Activated CD4-positive, alpha-beta T cell treated with anti-CD3 and anti-CD28 coated beads for 36 hours (primary cell): ENCODE measurements around the gene CCSER2. TPM values are rescaled to one million over a fixed set of nuclear protein-coding genes. Genes with fewer than 3 reads are reported as not detected.
A peak's percentile ranks its signal among the peaks of the same experiment; 100 is the strongest.
"Not testable (repeated sequence)": the region's sequence is repeated elsewhere in the genome, so short reads cannot be mapped to it uniquely, and the experiment has no call there.

Experiments
- ATAC-seq: fragments of 200-7000 bp; cut with Tn5 transposase; one replicate; pipeline ENCODE4 v1.10.0; 2021; ENCODE audit warnings: mild to moderate bottlenecking, moderate library complexity
- CTCF ChIA-PET: fragments of 350-600 bp; sonication (Branson Sonifier 250); formaldehyde crosslinking; loops from one replicate; lab custom pipeline; 2021; ENCODE audit warnings: antibody characterized with exemption; lab: Charles Lee
- POLR2A ChIA-PET: fragments of 350-600 bp; sonication (Branson Sonifier 250); formaldehyde crosslinking; loops from one replicate; lab custom pipeline; 2021; ENCODE audit warnings: antibody characterized with exemption, inconsistent platforms; lab: Charles Lee
- DNase-seq: peaks from one replicate; pipeline ENCODE4 v3.0.0-alpha.2; 2020
- H3K27ac Mint-ChIP-seq: one replicate; pipeline ENCODE4 v1.8.0; 2021; ENCODE audit warnings: mixed read lengths
- H3K27me3 Mint-ChIP-seq: one replicate; pipeline ENCODE4 v1.8.0; 2021; ENCODE audit warnings: mixed read lengths
- H3K36me3 Mint-ChIP-seq: one replicate; pipeline ENCODE4 v1.8.0; 2021; ENCODE audit warnings: low read depth, mixed read lengths
- H3K4me1 Mint-ChIP-seq: one replicate; pipeline ENCODE4 v1.8.0; 2021; ENCODE audit warnings: mixed read lengths
- H3K4me3 Mint-ChIP-seq: one replicate; pipeline ENCODE4 v1.8.0; 2021; ENCODE audit warnings: mild to moderate bottlenecking, moderate library complexity, mixed read lengths
- H3K9me3 Mint-ChIP-seq: one replicate; pipeline ENCODE4 v1.8.0; 2021; ENCODE audit warnings: low read depth, mixed read lengths
- intact Hi-C, 2 experiments: fragments of 100-400 bp; cut with DNase I in 1 of 2; cut with micrococcal nuclease in 1 of 2; formaldehyde crosslinking; loops; one replicate each; pipeline versions ENCODE4 v1.14.2 to v1.15.1; 2022 to 2024; cut with DNase I, micrococcal nuclease
- total RNA-seq, 2 experiments: library from RNA; stranded (reverse); gene quantifications; one replicate each; pipeline ENCODE4 v1.2.3, GENCODE V29; 2021

Gene CCSER2
- 10 to 100 TPM; 61.2 to 85.2 TPM for total RNA-seq

DNA sequence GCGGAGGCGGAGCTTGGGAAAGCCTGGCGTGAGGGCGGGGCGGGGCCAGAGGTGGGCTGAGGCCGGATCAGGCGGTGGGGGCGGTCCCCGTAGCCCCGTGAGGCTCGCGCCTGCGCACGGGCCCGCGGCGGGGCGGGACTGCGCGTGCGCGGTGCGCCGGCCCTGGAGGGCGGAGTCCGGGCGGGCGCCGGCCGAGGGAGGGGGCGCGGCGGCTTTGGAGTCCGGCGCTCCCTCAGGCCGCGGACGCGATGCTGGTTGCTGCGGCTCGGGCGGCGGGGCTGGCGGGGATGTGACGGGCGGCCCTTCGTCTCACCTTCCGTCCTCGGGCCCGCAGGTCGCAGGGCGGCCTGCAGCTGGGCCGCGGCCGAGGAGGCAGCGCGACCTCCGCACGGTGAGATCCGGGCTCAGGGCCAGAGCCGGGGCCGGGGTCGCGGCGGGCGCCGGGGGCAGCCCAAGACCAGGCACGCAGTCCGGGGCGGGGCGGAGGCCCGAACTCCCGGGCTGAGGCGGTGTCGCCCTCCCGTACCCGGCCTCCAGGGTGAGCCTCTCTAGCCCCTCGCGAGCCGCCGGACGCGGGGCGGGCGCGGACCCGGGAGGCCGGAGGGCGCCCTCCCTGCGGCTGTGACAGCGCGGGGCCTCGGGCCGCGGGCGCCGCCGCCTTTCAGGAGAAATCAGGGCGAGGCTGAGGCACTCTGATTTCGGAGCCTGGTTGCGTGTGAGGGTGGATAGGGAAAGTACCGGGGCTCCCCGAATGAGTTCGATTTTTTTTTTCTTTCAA is at the start of gene CCSER2:
TSS of gene CCSER2 (plus strand) at position 172 of the 778 bp plus-strand sequence. CDS start 42,464 bp downstream, outside the sequence.
- peak; percentile 74 for ATAC-seq
- Mint-ChIP-seq H3K9me3 (no peaks in the 10 kb centered on the region), H3K27me3 (no peaks in the 10 kb centered on the region), H3K27ac (peak within 1 kb of the TSS; percentile 98), H3K4me1 (peaks cover 28% of the 10 kb centered on the region), H3K4me3 (peak within 1 kb of the TSS; percentile 93), H3K36me3 (peaks cover 16% of the 10 kb centered on the region)
- DNase-seq: peak; percentile 98
- ChIA-PET CTCF (interaction anchor here (0.5 to 3.2 kb wide), 12 partner anchors 9 to 228 kb away, joined by 3 to 13 read pairs (median 3); no protein-coding TSS in a partner anchor), POLR2A (interaction anchor here (0.6 to 1.5 kb wide), 7 partner anchors 21 to 209 kb away, joined by 3 to 14 read pairs (median 3); partner anchors contain the start of gene GHITM)
- intact Hi-C loops: loop anchor here (1.0 kb wide), 6 partner anchors 19 to 209 kb away; partner anchors contain the start of gene GHITM (in 1 of the 2)

DNA sequence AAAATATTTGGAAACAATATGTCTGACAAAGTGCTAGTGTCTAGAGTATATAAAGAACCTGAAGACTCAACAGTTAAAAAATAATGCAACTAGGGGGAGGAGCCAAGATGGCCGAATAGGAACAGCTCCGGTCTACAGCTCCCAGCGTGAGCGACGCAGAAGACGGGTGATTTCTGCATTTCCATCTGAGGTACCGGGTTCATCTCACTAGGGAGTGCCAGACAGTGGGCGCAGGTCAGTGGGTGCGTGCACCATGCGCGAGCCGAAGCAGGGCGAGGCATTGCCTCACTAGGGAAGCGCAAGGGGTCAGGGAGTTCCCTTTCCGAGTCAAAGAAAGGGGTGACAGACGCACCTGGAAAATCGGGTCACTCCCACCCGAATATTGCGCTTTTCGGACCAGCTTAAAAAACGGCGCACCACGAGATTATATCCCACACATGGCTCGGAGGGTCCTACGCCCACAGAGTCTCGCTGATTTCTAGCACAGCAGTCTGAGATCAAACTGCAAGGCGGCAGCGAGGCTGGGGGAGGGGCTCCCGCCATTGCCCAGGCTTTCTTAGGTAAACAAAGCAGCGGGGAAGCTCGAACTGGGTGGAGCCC is 48.4 kb upstream of the CCSER2 start:
- H3K4me3 Mint-ChIP-seq, H3K4me1 Mint-ChIP-seq, H3K27ac Mint-ChIP-seq, intact Hi-C loops, DNase-seq, H3K36me3 Mint-ChIP-seq, ATAC-seq, POLR2A ChIA-PET, H3K9me3 Mint-ChIP-seq: not testable (repeated sequence)
- peaks cover 15% of the 10 kb centered on the region for H3K27me3 Mint-ChIP-seq
- CTCF ChIA-PET: interaction anchor here (1.1 to 1.2 kb wide), 2 partner anchors 15 to 91 kb away, joined by 3 read pairs; no protein-coding TSS in a partner anchor

- Mint-ChIP-seq H3K4me3 (no peak overlapping the region), H3K36me3 (no peaks in the 10 kb centered on the region), H3K9me3 (no peaks in the 10 kb centered on the region), H3K27me3 (peaks cover 7% of the 10 kb centered on the region), H3K27ac (no peak overlapping the region), H3K4me1 (no peaks in the 10 kb centered on the region)
- ChIA-PET CTCF (interaction anchor here (1.3 kb wide), 1 partner anchor 79 kb away, joined by 4 read pairs; no protein-coding TSS in a partner anchor), POLR2A (no interaction called here)
- DNase-seq: no peak
- ATAC-seq: no peak
- intact Hi-C loops: no loop called here
Measured at GRCh38 chr10:84286695-84287094, 41.7 kb upstream of the CCSER2 start.

DNA sequence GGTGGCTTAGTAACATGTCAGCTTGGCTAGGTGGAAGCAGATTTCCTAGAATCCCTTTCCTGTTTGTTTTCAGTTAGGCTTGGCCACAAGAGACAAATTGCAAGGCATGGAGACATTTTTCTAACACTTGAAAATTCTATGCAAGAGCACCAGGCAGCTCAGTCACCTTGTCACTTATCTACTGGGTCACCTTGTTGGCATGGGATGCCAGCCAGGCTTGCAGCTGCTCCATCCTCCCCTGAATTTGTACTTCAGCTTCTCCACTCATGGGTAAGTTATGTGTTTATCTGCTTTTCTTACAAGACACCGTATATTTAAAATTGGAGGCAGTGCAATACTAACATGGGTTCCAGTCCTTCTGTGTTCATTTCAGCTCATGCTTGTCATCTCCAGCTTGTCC is 40.2 kb upstream of the CCSER2 start:
- Mint-ChIP-seq H3K27me3 (peaks cover 7% of the 10 kb centered on the region), H3K4me3 (no peak overlapping the region), H3K4me1 (peaks cover under 1% of the 10 kb centered on the region), H3K9me3 (no peaks in the 10 kb centered on the region), H3K36me3 (no peaks in the 10 kb centered on the region), H3K27ac (no peak overlapping the region)
- intact Hi-C loops: no loop called here
- ChIA-PET CTCF (interaction anchor here (0.7 to 1.9 kb wide), 2 partner anchors 9 to 20 kb away, joined by 3 to 9 read pairs; no protein-coding TSS in a partner anchor), POLR2A (no interaction called here)
- ATAC-seq (no peak), DNase-seq (no peak)

- intact Hi-C loops: no loop called here
- no peak for ATAC-seq
- POLR2A ChIA-PET: no interaction called here
- Mint-ChIP-seq H3K27me3 (peaks cover 7% of the 10 kb centered on the region), H3K4me1 (peaks cover 15% of the 10 kb centered on the region), H3K4me3 (no peak overlapping the region), H3K36me3 (no peaks in the 10 kb centered on the region), H3K9me3 (no peaks in the 10 kb centered on the region), H3K27ac (no peak overlapping the region)
- CTCF ChIA-PET: interaction anchor here (1.0 to 1.9 kb wide), 5 partner anchors 14 to 61 kb away, joined by 3 to 9 read pairs (median 4); no protein-coding TSS in a partner anchor
- DNase-seq: no peak
Measured at GRCh38 chr10:84289521-84290200, 38.7 kb upstream of the CCSER2 start.

- ChIA-PET CTCF (interaction anchor here (1.4 to 1.8 kb wide), 2 partner anchors 14 to 15 kb away, joined by 4 to 5 read pairs; no protein-coding TSS in a partner anchor), POLR2A (no interaction called here)
- intact Hi-C loops: no loop called here
- no peaks in the 10 kb centered on the region for H3K9me3 Mint-ChIP-seq
- H3K4me1 Mint-ChIP-seq: peaks cover 21% of the 10 kb centered on the region
- no peak overlapping the region for H3K27ac Mint-ChIP-seq
- peaks cover 7% of the 10 kb centered on the region for H3K27me3 Mint-ChIP-seq
- H3K4me3 Mint-ChIP-seq: no peak overlapping the region
- ATAC-seq (no peak), DNase-seq (no peak)
- H3K36me3 Mint-ChIP-seq: no peaks in the 10 kb centered on the region
Measured at GRCh38 chr10:84290235-84290634, 38.2 kb upstream of the CCSER2 start.

DNA sequence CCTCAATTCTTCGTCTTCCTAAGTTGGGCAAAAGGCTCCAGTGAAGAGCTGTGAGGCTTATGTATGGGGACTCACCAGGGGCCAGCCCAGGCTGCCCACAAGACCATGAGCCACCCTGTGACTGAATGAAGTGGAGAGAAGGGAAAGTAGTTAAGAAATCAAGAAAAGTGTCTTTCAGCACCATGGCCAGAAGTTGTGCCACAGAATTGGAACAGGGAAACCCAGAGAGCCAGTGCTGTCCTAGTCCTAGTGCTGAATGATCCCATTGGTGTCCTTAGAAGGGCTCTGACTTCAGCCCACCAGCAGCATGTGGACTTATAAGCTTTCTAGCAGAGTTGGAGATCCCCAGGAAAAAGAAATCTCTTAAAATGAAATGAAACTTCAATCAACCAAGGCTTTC is 37.0 kb upstream of the CCSER2 start:
- no peaks in the 10 kb centered on the region for H3K36me3 Mint-ChIP-seq
- no peak overlapping the region for H3K27ac Mint-ChIP-seq
- H3K9me3 Mint-ChIP-seq: no peaks in the 10 kb centered on the region
- no peak for ATAC-seq
- peaks cover 21% of the 10 kb centered on the region for H3K4me1 Mint-ChIP-seq
- ChIA-PET POLR2A (no interaction called here), CTCF (interaction anchor here (1.9 to 3.6 kb wide), 2 partner anchors 24 to 27 kb away, joined by 6 to 17 read pairs; no protein-coding TSS in a partner anchor)
- H3K27me3 Mint-ChIP-seq: peaks cover 7% of the 10 kb centered on the region
- H3K4me3 Mint-ChIP-seq: no peak overlapping the region
- intact Hi-C loops: no loop called here
- no peak for DNase-seq

- no peaks in the 10 kb centered on the region for H3K36me3 Mint-ChIP-seq
- H3K9me3 Mint-ChIP-seq: no peaks in the 10 kb centered on the region
- DNase-seq (no peak), ATAC-seq (no peak)
- intact Hi-C loops: no loop called here
- H3K27me3 Mint-ChIP-seq: peaks cover 6% of the 10 kb centered on the region
- ChIA-PET CTCF (interaction anchor here (1.9 to 3.6 kb wide), 2 partner anchors 25 to 28 kb away, joined by 6 to 17 read pairs; no protein-coding TSS in a partner anchor), POLR2A (interaction anchor here (0.6 kb wide), 1 partner anchor 1755 kb away, joined by 4 read pairs; no protein-coding TSS in a partner anchor)
- H3K4me1 Mint-ChIP-seq: peaks cover 21% of the 10 kb centered on the region
- H3K4me3 Mint-ChIP-seq: no peak overlapping the region
- H3K27ac Mint-ChIP-seq: no peak overlapping the region
Measured at GRCh38 chr10:84292502-84292901, 35.9 kb upstream of the CCSER2 start.

DNA sequence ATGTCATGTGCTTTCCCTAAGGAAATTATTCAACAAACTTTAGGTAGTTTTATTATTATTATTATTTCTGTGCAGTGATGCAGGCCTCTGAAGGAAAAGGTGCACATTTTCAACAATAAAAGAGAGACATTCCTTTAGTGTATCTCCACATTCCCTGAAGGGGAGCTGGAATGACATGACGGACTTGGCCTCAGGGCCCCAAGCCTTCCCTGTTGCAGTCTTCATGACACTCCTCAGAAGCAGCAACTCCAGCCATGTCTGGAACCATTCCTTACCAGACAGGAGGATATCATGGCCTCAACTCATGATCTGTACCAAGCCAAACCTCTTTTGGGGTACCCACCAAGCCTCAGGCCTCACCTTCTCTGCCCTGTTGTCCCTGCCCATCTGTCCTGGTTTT is 35.2 kb upstream of the CCSER2 start:
- no peak for ATAC-seq

GRCh38 chr10:84293574-84294016 is 34.8 kb upstream of the CCSER2 start:
- intact Hi-C loops: loop anchor here (1.0 to 2.0 kb wide), 3 partner anchors 13 to 41 kb away; no protein-coding TSS in a partner anchor
- H3K4me1 Mint-ChIP-seq: peaks cover 21% of the 10 kb centered on the region
- ChIA-PET POLR2A (interaction anchor here (0.5 to 1.1 kb wide), 4 partner anchors 26 to 42 kb away, joined by 3 to 5 read pairs (median 4); no protein-coding TSS in a partner anchor), CTCF (interaction anchor here (0.7 to 3.6 kb wide), 5 partner anchors 24 to 334 kb away, joined by 3 to 17 read pairs (median 3); no protein-coding TSS in a partner anchor)
- ATAC-seq (peak; percentile 90), DNase-seq (peak; percentile 70)
- no peak overlapping the region for H3K4me3 Mint-ChIP-seq
- H3K36me3 Mint-ChIP-seq: no peaks in the 10 kb centered on the region
- no peaks in the 10 kb centered on the region for H3K9me3 Mint-ChIP-seq
- peaks cover 5% of the 10 kb centered on the region for H3K27me3 Mint-ChIP-seq
- no peak overlapping the region for H3K27ac Mint-ChIP-seq

More for the DNA sequence above, 35.2 kb upstream of the CCSER2 start:
- H3K9me3 Mint-ChIP-seq: no peaks in the 10 kb centered on the region
- H3K36me3 Mint-ChIP-seq: no peaks in the 10 kb centered on the region
- peaks cover 21% of the 10 kb centered on the region for H3K4me1 Mint-ChIP-seq
- intact Hi-C loops: loop anchor here in 1 of 2 experiments (1.0 kb wide), 1 partner anchor 36 kb away; no protein-coding TSS in a partner anchor
- H3K4me3 Mint-ChIP-seq: no peak overlapping the region
- DNase-seq: no peak
- H3K27ac Mint-ChIP-seq: no peak overlapping the region
- CTCF ChIA-PET: interaction anchor here (0.7 to 3.6 kb wide), 5 partner anchors 24 to 333 kb away, joined by 3 to 17 read pairs (median 4); no protein-coding TSS in a partner anchor
- POLR2A ChIA-PET: interaction anchor here (0.5 to 1.1 kb wide), 4 partner anchors 26 to 1754 kb away, joined by 3 to 5 read pairs (median 4); no protein-coding TSS in a partner anchor
- H3K27me3 Mint-ChIP-seq: peaks cover 3% of the 10 kb centered on the region
